Type B pancreatic cell (in vitro differentiated cells): ENCODE results near the gene COPRS. TPM values are rescaled to one million over a fixed set of nuclear protein-coding genes. Genes with fewer than 3 reads are reported as not detected.
"Not testable (repeated sequence)": the region's sequence is repeated elsewhere in the genome, so short reads cannot be mapped to it uniquely, and the experiment has no call there.

Source experiments
- DNase-seq: peaks from one replicate; pipeline ENCODE4 v3.0.0; 2021; ENCODE audit warnings: mixed read lengths; ENCODE audit not compliant: unreplicated experiment; ENCODE audit errors: extremely low spot score
- H3K27ac Mint-ChIP-seq: 2 replicates; pipeline ENCODE4 v1.8.0; 2021; ENCODE audit warnings: mild to moderate bottlenecking, mixed read lengths
- H3K27me3 Mint-ChIP-seq: 2 replicates; pipeline ENCODE4 v1.8.0; 2021; ENCODE audit warnings: mixed read lengths
- H3K36me3 Mint-ChIP-seq: 2 replicates; pipeline ENCODE4 v1.8.0; 2021; ENCODE audit warnings: mixed read lengths
- H3K4me1 Mint-ChIP-seq: one replicate; pipeline ENCODE4 v1.8.0; 2021; ENCODE audit warnings: mixed read lengths; ENCODE audit not compliant: unreplicated experiment
- H3K4me3 Mint-ChIP-seq: 2 replicates; pipeline ENCODE4 v1.8.0; 2021; ENCODE audit warnings: mild to moderate bottlenecking, mixed read lengths
- H3K9me3 Mint-ChIP-seq: 2 replicates; pipeline ENCODE4 v1.8.0; 2021; ENCODE audit warnings: mixed read lengths
- CTCF ChIP-seq: fragments of 200-600 bp; sonication (generic); conservative IDR thresholded peaks from 2 replicates; pipeline ENCODE4 v1.5.0; 2021; ENCODE audit warnings: antibody characterized with exemption, mild to moderate bottlenecking
- total RNA-seq: library from RNA; stranded (reverse); gene quantifications from 2 replicates; pipeline ENCODE4 v1.2.1, GENCODE V29; 2021; ENCODE audit warnings: low replicate concordance

The COPRS gene
- total RNA-seq, 1 donor from 2014 or later: 46.0 TPM

GRCh38 chr17:31825961-31826691, 32.9 kb downstream of the COPRS start:
- no peak for TF ChIP-seq CTCF
- H3K27ac Mint-ChIP-seq: no peak overlapping the region
- DNase-seq: no peak
- no peaks in the 10 kb centered on the region for H3K9me3 Mint-ChIP-seq
- H3K4me1 Mint-ChIP-seq: no peaks in the 10 kb centered on the region
- no peaks in the 10 kb centered on the region for H3K36me3 Mint-ChIP-seq
- H3K4me3 Mint-ChIP-seq: no peak overlapping the region
- no peaks in the 10 kb centered on the region for H3K27me3 Mint-ChIP-seq

GRCh38 chr17:31824766-31825360, 34.2 kb downstream of the COPRS start:
- no peak for DNase-seq
- Mint-ChIP-seq H3K27me3 (no peaks in the 10 kb centered on the region), H3K4me3 (no peak overlapping the region), H3K27ac (no peak overlapping the region), H3K4me1 (no peaks in the 10 kb centered on the region), H3K36me3 (no peaks in the 10 kb centered on the region), H3K9me3 (no peaks in the 10 kb centered on the region)
- no peak for TF ChIP-seq CTCF

DNA sequence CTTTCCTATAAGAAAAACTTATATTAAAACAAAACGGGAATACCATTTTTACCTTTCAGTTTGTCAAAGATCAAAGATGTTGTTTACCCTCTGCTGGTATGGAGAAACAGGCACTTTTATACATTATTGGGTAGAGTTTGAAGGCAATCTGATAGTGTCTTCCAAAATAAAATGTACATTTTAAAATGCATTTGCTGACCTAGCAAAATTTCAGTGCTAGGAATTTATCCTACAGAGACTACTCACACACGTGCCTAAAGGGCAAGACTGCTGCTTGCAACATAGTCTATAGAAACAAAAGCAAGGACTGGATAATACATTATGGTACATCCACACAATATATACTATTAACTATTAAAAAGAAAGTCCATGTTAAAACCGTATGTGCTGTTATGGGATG, 36.0 kb downstream of the COPRS start:
- H3K9me3 Mint-ChIP-seq: no peaks in the 10 kb centered on the region
- no peak for TF ChIP-seq CTCF
- no peak for DNase-seq
- no peak overlapping the region for H3K27ac Mint-ChIP-seq
- no peaks in the 10 kb centered on the region for H3K27me3 Mint-ChIP-seq
- no peaks in the 10 kb centered on the region for H3K4me1 Mint-ChIP-seq
- H3K4me3 Mint-ChIP-seq: no peak overlapping the region
- no peaks in the 10 kb centered on the region for H3K36me3 Mint-ChIP-seq

GRCh38 chr17:31820691-31821435, 38.2 kb downstream of the COPRS start:
- H3K27ac Mint-ChIP-seq: no peak overlapping the region

GRCh38 chr17:31819578-31819977, 39.5 kb downstream of the COPRS start:
- Mint-ChIP-seq H3K27ac (no peak overlapping the region), H3K4me3 (no peak overlapping the region), H3K36me3 (no peaks in the 10 kb centered on the region), H3K4me1 (no peaks in the 10 kb centered on the region), H3K9me3 (no peaks in the 10 kb centered on the region), H3K27me3 (no peaks in the 10 kb centered on the region)
- no peak for TF ChIP-seq CTCF
- no peak for DNase-seq

More at GRCh38 chr17:31820691-31821435, 38.2 kb downstream of the COPRS start:
- no peak for TF ChIP-seq CTCF
- no peaks in the 10 kb centered on the region for H3K9me3 Mint-ChIP-seq
- H3K4me3 Mint-ChIP-seq: no peak overlapping the region
- no peaks in the 10 kb centered on the region for H3K4me1 Mint-ChIP-seq
- DNase-seq: no peak
- no peaks in the 10 kb centered on the region for H3K27me3 Mint-ChIP-seq
- H3K36me3 Mint-ChIP-seq: no peaks in the 10 kb centered on the region

DNA sequence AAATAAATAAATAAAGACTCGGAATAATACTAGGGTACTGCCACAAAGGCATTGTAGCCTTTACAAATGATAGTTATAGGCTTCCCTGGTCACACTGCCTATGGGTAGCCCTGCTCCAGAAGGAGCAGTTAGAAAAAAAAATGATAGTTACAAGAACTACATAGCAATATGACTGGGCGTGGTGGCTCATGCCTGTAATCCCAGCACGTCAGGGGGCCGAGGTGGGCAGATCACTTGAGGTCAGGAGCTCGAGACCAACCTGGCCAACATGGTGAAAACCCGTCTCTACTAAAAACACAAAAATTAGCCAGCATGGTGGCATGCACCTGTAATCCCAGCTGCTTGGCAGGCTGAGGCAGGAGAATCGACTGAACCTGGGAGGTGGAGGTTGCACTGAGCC, 40.2 kb downstream of the COPRS start:
- H3K9me3 Mint-ChIP-seq, H3K4me1 Mint-ChIP-seq, H3K27ac Mint-ChIP-seq, DNase-seq, H3K36me3 Mint-ChIP-seq, H3K4me3 Mint-ChIP-seq, H3K27me3 Mint-ChIP-seq: not testable (repeated sequence)
